GM19025 (cell line): ENCODE data around the gene CDY1.
"Not testable (repeated sequence)": the region's sequence is repeated elsewhere in the genome, so short reads cannot be mapped to it uniquely, and the experiment has no call there.

Experiments
- ATAC-seq: cut with Tn5 transposase; IDR thresholded peaks from one replicate; pipeline ENCODE4 v1.9.1; 2021; ENCODE audit warnings: mild to moderate bottlenecking, low read depth, moderate library complexity; ENCODE audit not compliant: unreplicated experiment

Gene CDY1, protein sequence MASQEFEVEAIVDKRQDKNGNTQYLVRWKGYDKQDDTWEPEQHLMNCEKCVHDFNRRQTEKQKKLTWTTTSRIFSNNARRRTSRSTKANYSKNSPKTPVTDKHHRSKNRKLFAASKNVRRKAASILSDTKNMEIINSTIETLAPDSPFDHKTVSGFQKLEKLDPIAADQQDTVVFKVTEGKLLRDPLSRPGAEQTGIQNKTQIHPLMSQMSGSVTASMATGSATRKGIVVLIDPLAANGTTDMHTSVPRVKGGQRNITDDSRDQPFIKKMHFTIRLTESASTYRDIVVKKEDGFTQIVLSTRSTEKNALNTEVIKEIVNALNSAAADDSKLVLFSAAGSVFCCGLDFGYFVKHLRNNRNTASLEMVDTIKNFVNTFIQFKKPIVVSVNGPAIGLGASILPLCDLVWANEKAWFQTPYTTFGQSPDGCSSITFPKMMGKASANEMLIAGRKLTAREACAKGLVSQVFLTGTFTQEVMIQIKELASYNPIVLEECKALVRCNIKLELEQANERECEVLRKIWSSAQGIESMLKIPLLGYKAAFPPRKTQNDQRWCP

DNA sequence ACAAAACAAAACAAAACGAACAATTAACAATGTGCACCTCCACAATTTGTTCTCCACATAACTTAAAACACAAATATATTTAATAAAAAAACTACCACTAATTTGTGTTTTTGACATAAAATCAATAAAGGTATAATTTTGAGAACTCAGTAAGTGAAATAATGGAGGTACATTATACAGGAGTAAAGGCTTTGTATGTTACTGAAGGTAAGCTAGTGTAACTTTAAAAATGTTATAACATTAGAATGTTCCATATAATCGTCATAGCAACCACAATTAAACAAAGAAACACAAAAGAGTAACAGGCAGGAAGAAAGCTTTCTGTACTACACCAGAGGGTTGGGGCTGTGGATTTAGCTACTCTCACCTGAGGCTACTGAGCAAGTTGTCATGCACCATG, at the start of gene CDY1:
Gene CDY1, plus strand, starts transcription at position 301 of the 400 bp plus-strand sequence. CDS start 326 bp downstream, outside the sequence.
- not testable (repeated sequence) for ATAC-seq

DNA sequence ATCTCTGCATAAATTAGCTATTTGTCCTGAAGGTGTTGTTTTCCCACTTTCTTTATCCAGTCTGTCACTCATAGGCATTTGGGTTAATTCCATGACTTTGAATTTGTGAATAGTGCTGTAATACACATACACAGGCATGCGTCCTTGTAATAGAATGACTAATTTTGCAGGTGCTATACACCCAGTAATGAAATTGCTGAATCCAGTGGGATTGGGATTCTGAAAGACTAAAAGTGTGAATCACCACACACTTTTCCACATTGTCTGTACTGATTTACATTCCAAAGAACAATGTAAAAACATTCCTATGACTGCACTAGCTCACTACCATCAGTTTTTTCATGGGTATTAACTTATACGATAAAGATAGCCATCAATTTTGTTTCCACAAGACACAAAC, 28.6 kb upstream of the CDY1 start:
- ATAC-seq: not testable (repeated sequence)

DNA sequence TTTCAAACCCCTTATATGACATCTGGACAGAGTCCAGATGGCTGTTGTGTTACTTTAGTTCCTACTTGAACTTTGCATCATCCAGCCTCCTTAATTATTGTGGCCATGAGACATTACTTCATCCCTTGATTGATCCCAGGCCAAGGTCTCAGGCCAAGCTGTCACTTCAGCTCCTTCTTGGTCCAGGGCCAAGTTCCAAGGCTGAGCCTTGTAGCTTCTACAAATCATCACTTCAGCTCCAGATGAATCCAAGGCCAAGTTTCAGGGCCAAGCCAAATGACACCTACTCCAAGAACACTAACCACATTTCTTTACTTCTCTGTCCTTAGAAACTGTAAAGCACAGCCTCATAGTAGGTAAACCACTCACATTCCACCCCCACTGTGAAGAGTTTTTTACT, 1.7 kb upstream of the CDY1 start:
- ATAC-seq: not testable (repeated sequence)

DNA sequence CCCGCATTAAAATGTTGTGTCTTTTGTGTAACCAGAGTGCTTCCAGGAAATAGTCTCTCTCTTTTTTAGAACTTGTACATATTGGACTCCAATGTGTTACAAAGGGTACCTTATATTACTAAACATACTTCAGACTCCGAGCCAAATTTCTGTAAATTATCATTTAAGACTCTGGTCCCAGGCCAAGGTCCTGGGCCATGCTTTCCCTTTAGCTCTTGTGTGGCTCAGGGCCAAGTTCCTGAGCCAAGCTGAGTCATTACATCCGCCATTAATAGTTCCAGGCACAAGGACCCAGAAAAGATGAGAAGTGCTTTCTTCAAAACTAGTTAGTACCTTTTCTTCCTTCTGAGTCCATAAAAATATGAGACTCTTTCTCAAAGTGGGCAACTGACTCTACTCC, 4.6 kb downstream of the CDY1 start:
- not testable (repeated sequence) for ATAC-seq

DNA sequence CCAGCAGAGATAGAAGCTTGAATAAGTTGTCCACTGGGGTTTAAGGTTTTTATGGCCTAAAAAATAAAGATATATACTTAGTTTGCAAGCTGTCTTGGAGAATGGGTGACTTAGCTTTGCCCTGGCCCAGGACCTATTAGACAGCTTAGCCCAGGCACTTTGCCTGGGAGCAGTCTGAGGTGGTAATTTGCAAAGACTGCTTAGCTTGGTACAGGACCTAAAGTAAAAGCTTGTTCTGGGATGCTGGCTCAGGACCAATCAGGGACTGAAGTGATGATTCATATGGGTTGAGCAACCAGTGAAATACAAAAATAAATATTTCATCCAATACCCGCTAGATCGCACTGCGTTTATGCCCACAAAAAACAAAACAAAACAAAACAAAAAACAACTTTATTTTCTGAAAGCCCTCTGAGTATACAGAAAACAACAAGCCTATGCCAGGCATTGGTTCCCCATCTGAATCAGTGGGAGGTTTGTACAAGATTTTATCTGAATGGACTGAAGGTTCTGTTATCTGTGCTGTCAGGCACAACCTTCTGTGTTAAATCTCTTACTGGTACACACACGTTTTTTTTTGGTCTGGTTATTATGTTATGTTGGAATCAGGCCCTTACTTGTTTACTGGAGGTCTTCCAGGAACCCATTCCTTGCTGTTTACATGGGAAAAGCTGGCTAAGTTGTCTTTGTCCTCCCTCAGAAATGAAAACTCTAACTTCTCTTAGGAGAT, 8.6 kb downstream of the CDY1 start:
- not testable (repeated sequence) for ATAC-seq

DNA sequence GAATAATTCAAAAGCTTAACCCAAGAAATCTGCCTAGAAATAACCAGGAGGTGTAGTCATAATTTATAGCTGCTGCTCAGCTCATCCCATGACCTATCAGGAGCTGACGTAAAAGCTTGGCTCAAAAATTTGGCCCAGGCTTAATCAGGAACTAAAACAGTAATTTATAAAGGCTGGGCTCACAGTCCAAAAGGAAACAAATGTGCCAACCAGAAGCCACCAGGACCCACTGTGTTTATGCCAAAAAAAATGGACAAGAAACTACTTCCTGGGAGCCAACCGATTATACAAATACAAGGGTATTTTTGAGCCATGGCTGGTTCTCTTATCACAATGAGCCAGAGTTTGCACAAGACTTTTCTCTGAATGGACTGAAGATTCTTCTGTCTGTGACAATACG, 17.9 kb downstream of the CDY1 start:
- not testable (repeated sequence) for ATAC-seq

DNA sequence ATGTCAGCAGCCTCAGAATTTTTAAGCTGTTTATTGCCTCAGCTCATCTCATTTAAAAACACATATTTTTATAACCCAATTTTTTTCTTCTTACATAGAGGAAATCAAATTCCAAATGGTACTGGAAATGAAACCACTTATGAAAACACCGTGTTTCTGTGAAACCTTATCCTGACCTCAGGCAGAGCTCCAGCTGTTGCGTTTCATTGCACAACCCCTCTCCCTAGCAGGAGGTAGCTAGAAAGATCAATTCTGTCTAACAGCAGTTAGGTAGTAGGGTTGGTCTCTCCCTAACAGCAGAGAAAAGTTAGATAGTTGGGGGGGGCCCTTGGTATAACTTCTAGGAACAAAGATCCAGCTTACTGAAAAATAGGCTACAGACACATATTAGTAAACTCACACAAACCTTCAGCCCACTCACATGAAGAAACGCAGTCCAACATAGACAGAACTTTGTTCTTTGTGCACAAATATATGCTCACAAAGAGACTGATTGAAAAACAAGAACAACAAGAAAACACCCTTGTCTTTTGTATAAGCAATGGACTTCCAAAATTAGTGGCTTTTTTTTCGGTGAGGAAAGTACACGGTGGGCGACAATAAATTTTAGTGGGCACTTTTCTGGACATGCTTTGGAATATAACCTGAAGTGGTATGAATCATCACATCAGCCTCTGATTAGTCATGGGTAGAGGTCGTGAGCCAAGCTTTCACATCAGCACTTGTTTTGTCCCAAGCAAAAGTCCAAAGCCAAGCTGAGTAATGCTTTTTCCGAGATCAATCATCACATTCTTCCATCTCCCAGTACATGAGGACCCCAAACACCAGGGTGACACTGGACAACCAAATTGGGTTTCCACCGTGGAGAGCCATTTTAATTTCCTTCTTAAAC, 21.4 kb downstream of the CDY1 start:
- ATAC-seq: not testable (repeated sequence)
